Lower leg skin (tissue), 3 donors: Measurements from ENCODE around the gene EYA2.

Source experiments
- CTCF ChIP-seq, 3 donors: fragments of 450-650 bp; IDR thresholded peaks; one replicate each; pipeline ENCODE4 v1.5.1; 2016; ENCODE audit warnings: antibody characterized with exemption in 3 of 3, mild to moderate bottlenecking in 3 of 3, moderate library complexity in 2 of 3
- POLR2A ChIP-seq, 2 donors: fragments of 450-650 bp; IDR thresholded peaks; one replicate each; pipeline ENCODE4 v1.6.1; 2016 to 2017; ENCODE audit warnings: antibody characterized with exemption in 2 of 2, mild to moderate bottlenecking in 1 of 2, moderate library complexity in 1 of 2

- TF ChIP-seq CTCF (IDR thresholded peaks at IDR 0.05): no peak
- no peak for TF ChIP-seq POLR2A (IDR thresholded peaks at IDR 0.05)
These were observed 283.6 kb downstream of the EYA2 start for GRCh38 chr20:47178277-47178676.
